ENCODE measurements around the gene LRRC47.
"Not testable (repeated sequence)": the region's sequence is repeated elsewhere in the genome, so short reads cannot be mapped to it uniquely, and the experiment has no call there.

LRRC47 gene

DNA sequence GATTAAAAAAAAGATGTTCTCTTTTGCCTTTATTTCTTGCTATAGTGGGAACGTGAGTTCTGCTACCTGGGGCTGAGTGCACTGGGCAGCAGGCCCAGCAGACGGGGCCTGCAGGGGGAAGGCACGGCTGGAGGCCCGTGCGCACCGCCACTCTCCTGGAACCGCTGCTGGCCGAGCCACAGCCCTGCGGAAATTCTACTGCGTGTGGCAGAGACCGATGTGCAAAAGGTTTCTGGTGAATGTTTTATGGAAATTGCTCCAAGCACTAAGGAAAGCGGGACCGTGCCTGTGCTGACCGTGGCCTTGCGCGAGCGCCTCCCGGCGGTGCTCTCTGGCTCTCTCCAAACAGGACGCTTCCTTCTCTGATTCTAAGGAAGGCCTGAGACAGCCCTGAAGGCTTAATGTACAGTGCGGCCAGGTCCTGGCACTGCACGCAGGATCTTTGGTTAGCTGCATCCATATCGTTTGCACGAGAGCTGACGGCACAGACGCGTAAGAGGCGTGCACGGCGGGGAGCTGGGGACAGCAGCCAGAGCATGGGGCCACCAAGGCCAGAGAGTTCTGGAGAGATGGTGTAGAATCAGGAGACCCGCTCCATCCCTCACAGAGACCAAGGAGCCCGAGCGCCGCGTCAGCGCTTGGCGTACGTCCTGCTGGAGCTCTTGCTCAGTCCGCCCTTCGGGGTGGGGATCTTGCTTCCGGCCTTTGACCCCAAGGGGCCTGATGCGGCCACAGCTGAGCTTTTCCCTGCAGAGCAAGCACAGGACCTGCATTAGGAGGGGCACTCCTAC is 18.7 kb upstream of the LRRC47 start:
- DNase-seq (ENCODE audit: low read depth in 2 of 2), result no peak

DNA sequence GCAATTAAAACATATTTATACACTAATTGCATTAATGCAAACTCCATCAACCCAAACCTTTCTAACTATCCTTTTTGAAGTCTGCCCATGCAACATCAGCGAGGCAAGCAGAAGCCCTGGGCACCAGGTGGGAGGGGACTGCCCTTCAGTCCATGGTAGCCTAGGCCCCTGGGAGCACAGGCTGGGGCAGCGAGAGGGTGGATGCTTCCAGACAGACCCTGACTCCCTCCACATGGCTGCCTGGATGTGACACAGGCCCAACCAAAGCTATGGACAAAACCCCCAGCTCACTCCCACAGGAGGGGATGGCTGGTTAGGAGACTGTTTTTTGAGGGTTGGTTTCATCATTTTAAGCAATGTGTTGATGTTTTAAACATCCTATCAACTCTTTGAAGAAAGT is 17.8 kb upstream of the LRRC47 start:
- no peak for DNase-seq (ENCODE audit: low read depth in 2 of 2)

DNA sequence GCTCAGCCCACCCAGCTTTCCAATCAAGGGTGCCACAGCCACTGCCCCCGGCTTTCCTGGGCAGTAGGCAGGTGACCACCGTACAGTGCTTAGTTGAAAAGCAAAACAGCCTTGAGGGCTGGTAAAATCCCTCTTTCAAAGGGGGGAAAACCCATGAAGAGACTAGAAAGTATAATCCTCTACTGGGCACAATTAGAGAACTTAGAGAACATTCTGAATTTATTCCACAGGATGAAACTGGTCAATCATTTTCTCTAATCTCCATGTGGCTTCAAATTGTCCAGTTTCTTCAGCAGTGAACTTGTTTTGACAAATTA is 15.3 kb upstream of the LRRC47 start:
- no peak for DNase-seq (ENCODE audit: low read depth in 2 of 2)

DNA sequence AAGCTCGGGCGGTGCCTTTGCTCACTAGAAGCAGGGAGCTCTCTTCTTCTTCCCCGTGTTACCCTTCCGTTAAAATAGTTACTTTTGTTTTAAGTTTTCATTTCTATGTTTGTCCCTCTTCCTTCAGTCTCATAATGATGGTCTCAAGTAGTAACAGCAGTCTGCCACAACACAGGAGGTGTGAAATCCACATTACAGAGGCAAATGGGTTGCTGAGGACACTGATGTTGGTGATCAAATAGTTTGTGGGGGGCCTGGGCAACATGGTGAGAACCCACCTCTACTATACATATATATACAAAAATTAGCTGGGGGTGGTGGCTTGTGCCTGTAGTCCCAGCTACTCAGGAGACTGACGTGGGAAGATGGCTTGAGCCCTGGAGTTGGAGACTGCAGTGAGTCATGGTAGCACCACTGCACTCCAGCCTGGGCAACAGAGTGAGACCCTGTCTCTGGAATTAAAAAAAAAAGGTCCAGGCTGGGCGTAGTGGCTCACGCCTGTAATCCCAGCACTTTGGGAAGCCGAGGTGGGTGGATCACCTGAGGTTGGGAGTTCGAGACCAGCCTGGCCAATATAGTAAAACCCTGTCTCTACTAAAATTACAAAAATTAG is 14.0 kb upstream of the LRRC47 start:
- not testable (repeated sequence) for DNase-seq (ENCODE audit: low read depth in 2 of 2)

DNA sequence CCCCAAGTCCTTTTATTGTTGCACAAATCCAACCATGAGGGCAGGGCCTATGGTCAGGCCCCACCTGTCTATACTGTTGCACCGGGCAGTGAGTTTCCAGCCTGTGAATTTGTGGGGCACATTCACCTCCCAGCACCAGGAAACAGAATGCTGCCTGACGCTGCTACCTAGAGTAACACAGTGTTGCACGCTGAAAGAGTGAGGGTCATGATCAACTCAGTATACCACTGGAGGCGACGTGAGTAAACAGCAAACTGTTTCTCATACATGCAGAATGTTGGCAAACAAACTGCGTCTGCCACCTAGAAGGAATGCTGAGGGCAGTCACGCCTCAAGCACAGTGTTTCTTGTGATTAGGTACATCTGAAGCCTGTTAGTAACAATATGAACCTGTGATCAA is 13.4 kb upstream of the LRRC47 start:
- DNase-seq (ENCODE audit: low read depth in 2 of 2), result no peak

DNA sequence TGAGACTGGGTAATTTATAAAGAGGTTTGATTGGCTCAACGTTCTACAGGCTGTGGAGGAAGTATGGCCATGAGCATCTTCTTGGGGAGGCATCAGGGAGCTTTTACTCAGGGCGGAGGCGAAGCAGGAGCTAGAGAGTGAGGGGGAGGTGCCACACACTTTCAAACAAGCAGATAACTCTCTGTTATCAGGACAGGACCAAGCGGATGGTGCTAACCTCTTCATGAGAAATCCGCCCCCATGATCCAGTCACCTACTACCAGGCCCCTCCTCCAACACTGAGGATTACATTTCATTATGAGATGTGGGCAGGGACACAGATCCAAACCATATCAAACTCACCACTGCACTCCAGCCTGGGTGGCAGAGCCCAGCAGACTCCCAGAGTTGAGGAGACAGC is 11.5 kb upstream of the LRRC47 start:
- no peak for DNase-seq (ENCODE audit: low read depth in 2 of 2)

DNA sequence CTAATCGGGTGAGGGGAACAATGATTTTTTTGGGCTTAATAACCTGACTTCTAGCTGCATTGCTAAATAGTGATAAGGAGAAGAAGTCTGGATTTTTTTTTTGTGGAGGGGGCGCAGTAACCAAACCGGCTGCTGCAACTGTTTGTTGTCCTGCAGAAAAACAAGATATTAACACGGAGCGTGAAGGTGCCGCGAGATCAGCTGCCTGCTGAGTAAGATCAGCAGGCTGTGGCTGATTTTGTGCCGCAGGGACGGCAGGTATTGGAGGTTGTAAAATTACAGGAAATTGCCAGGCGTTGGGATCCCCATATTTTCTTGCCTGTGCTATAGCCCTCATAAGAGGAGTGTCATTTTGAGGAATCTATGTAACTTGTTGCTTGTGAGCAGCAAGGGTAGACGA is 8.7 kb upstream of the LRRC47 start:
- DNase-seq (ENCODE audit: low read depth in 2 of 2), result no peak

DNA sequence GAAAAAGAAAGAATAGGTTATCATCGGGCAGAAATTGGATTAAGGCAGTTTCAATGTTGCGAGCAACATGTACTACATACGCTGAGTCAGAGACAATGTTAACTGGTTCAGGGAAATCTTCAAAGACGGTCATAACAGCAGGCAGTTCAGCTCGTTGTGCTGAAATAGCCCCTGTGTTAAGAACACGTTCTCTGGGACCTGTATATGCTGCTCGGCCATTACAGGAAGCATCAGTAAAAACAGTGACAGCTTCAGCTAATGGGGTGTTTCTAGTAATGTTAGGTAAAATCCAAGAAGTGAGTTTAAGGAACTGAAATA is 8.3 kb upstream of the LRRC47 start:
- not testable (repeated sequence) for DNase-seq (ENCODE audit: low read depth in 2 of 2)

DNA sequence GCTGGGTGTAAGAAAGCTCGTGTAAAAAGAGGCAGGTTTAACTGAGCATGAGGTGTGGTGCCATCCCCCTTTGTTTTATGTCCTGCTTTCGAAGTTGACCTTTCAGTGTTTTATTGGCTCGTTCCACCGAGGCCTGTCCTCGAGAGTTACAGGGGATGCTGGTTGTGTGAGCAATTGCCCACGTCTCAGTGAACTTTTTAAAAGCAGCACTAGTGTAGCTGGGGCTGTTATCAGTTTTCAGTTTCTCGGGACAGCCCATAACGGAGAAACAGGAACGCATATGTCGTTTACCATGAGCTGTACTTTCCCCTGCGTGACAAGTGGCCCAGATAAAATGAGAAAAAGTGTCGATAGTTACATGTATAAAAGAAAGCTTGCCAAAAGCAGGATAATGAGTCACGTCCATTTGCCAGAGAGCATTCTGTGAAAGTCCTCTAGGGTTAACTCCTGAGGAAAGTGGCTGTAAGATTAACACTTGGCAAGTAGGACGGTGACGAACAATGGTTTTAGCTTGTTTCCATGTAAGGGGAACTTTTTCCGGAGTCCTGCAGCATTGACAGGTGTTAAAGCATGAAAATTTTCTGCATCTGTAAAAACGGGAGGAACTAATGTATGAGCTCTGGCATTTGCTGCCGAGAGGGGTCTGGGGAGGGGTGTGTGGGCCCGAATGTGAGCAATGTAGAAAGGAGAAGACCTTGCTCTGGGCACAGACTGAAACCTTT is 7.8 kb upstream of the LRRC47 start:
- DNase-seq (ENCODE audit: low read depth in 2 of 2), result no peak

DNA sequence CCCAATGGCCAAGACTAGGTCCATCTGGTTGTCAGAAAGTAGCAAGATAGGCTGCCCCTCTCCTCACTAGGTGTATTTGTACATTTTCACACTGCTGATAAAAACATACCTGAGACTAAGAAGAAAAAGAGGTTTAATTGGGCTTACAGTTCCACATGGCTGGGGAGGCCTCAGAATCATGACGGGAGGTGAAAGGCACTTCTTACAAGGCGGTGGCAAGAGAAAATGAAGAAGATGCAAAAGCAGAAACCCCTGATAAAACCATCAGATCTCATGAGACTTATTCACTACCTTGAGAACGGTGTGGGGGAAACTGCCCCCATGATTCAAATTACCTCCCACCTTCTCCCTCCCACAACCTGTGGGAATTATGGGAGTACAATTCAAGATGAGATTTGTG is 4.5 kb upstream of the LRRC47 start:
- not testable (repeated sequence) for DNase-seq (ENCODE audit: low read depth in 2 of 2)

DNA sequence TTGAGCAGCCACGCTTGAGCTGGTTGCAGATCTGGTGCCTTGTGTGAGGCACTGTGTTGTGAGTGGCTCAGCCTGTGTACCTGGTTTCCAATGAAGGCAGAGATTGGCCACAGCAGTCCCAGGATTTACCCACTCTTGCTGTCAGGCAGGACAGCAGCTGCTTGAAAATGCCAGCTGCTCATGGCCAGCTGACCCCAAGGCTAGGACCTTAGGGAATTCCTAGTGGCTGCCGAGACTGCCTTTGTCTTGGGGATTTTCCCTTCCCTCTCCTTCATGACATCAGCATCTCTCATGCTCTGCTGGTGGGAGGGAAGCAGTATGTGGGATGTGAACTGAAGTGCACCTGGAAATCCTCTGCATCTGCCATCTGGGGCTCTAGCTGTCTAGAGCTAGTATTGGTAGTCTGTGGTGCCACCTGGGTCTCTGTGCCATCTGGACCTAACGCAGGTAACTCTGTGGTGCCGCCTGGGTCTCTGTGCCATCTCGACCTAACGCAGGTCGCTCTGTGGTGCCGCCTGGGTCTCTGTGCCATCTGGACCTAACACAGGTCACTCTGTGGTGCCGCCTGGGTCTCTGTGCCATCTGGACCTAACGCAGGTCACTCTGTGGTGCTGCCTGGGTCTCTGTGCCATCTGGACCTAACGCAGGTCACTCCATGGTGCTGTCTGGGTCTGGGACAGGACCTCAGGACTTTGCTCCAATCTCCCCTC is 3.8 kb upstream of the LRRC47 start:
- no peak for DNase-seq (ENCODE audit: low read depth in 2 of 2)

DNA sequence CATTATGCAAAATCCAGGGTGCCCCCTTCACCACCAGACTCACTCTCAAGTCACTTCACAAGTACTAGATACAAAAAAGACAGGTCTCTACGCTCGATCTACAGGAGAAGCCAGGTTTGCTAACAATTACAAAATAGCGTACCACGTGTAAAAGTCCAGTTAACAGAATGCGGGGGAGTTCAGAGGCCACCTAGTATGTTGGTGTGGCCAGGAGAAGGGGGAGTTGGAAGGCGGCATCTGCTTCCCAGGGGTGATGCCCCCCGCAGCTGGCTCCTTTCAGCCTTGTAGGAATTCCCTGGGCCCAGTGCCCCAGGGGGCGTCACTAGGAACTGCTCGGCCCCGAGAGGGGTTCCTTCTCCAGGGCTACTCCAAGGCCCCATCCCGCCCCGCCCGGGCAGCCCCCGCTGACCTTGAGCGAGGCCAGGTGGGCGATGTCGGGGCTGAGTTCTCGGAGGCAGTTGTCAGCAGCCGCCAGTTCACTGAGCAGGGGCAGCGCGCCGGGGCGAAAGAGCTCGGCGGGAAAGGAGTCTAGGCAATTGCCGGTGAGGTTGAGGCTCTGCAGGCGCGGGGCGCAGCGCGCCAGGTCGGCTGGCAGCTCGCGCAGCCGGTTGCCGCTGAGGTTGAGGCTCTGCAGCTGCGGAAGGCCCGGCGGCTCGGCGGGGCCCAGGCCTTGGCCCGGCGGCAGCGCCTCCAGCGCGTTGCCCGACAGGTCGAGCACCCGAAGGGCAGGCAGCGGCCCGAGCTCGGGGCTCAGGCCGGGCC is 664 bp downstream of the LRRC47 start:
- DNase-seq (ENCODE audit: low read depth in 2 of 2), result no peak

DNA sequence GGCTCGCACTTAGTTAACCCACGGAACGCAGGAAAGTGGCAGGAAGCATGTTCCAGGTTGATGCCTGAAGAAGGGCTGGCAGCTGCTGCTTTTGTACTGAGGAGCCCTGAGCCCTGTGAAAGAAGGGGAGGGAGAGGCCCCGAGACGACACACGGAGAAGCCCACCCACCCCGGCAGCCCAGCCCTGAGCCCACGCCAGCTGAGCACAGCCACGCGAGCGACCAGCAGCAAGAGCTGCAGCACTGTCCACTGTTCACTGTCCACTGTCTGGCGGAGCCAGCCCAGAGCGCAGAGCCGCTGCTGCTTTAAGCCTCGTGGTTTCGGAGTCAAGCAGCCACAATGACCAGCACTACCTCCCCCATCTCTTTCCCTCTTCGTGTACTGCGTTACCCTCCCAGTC is 5.3 kb downstream of the LRRC47 start:
- DNase-seq (ENCODE audit: low read depth in 2 of 2), result no peak

DNA sequence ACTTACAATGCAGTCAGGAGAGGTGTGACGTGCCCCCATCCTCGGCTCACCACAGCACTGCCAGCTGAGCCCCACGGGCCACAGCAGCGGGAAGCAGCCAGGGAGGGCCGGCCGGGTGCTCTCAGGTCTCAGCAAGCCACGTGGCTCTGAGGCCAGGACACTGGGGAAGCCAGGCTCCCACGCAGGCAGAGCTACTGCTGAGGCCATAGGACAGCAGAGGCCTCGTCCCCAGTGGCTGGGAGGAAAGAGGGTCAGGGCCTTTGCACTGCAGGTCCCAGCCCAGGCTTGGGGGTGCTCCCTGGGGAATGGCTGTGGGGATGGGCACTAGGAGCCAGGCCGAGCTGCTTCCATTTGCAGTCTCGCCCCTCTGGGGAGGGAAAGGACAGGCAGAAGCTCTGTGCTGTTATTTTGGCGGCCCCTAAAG is 5.8 kb downstream of the LRRC47 start:
- no peak for DNase-seq (ENCODE audit: low read depth in 2 of 2)

DNA sequence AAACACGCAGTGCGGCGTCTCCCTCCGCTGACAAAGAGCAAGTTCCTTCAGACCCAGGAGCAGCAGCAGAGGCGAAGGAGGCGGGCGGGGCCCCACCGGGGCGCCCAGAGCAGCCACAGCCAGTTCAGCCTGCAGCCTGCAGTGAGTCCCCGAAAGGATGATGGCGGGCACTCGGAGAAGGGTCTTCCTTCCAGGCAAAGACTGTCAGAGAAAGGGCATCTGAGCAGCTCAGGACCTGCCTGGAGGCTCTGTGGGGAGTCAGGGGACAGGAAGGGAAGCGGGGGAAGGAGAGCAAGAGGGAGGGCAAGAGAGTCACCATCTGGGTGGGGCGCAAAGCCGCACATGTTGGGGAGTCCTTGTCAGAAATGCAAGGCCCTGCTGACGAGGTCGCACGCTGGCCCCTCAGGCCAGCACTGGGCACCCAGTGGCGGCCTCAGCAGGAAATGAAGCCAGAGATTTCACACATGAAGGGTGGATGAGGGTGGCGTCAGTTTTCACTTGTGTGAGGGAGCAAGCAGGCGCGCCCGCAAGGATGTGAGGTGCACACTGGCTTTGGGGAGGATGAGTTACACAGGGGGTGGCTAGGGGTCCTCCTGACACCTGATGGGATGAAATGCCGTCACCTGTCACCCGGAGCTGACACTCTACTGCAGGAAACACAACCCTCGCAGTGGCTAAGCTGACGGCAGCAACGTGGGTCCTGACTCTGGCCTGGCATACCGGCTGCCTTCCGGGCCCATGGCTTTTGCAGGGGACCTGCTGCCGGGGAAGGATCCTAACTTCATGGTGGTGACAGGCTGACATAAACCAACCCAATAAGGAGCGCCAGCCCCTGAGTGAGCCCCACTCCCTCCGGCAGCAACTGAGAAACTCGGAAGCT is 6.6 kb downstream of the LRRC47 start:
- no peak for DNase-seq (ENCODE audit: low read depth in 2 of 2)

DNA sequence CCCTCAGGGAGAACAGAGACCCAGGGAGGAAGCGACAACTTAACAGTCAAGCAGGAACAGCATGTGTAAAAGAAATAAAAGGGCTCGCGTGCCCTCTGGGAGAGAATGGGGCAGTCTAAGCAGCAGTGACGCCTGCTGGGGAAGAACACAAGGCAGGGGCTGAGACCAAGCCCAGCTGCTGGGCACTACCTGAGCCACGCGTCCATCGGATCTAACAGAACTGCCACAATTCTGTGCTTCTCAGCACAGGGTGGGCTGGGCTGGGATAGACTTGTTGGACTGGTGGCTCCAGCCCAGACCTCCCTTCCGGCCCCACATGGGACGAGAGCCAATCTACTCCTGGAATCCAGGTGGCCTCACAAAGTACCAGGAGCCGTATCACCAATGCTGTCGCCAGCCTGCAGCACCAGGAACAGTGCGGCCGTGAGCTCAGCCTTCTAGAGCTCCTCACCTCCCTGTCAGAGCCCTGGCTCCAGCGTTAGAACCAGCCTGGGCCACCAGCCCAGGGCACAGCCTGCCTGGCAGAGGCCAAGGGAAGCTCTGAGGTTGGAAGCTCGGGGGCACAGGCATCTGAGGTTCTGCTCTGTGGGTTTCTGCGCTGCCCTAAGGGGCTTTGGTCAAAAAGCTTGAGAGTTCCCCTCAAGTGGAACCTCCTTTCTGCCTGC is 7.4 kb downstream of the LRRC47 start:
- no peak for DNase-seq (ENCODE audit: low read depth in 2 of 2)

DNA sequence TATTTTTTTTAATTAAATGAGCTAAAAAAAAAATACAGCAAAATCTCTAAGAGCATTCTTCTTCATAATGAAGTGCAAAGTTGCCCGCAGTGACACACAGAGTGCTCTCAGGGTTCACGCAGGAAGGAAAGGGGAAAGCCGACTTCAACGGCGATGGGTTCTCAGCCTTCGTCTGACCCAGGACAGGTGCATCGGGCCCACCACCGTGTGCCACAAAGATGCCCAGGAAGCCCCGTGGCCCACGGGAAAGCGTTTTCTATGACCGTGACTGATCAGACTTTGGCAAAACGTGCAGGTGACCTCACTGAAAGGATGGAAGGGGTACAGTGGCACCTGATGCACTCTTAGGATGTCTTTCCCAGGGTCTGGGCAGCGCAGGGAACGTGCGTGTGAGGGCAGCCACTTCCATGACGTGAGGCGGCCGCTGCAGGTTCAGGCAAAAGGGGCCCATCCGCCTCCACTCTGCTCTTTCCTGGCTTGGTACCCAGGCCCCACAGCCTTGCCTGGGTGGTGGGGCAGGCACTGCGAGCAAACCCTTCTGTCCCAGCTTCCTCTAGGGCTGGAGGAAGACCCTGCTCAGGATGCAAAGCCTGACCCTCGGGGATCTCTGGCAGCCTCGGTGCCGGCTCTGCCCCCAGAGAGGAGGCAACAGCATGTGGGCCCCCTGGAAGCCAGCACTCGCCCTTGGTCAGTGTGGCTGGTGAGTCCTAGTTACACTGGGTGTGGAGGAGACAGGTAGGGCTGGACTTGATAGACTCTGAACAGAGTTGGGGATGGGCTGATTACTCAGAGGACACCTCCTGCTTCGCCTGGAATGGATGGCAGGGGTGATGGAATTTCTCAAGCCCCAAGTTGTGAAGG is 8.3 kb downstream of the LRRC47 start:
- no peak for DNase-seq (ENCODE audit: low read depth in 2 of 2)

DNA sequence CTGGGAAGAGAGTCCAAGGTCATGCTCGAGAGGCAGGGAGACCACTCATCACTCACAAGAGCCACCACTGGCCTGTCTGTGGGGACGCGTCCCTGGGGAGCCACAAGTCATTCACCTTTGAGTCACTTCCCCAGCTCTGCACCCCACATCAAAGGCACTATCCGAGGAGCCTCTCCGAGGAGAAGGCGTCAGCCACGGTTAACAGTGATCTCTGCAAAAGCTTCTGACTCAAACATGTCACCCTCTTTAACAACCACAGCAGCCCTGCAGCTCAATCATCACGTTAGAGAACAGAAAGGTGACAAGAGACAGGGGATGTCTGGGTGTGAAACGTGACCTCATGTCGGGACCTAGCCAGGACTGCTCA is 9.0 kb downstream of the LRRC47 start:
- DNase-seq (ENCODE audit: low read depth in 2 of 2), result peak in 1 of 2 donors; percentile 24

Measured in activated CD8-positive, alpha-beta memory T cell treated with anti-CD3 and anti-CD28 coated beads for 4 hours (primary cell).